NCI-H345 (cell line): ENCODE results near the gene COASY.
"Not testable (repeated sequence)": the region's sequence is repeated elsewhere in the genome, so short reads cannot be mapped to it uniquely, and the experiment has no call there.

Experiments
- DNase-seq: peaks from one replicate; lab custom pipeline; 2025; lab: John Stamatoyannopoulos, UW

Gene COASY

GRCh38 chr17:42531455-42532354 is 30.2 kb upstream of the COASY start:
- peak; percentile 64 for DNase-seq

GRCh38 chr17:42535155-42536047 is 26.5 kb upstream of the COASY start:
- no peak for DNase-seq

- DNase-seq: peak; percentile 91
These were observed 25.9 kb upstream of the COASY start, which contains the start of gene NAGLU for GRCh38 chr17:42536048-42536371. TSS of gene NAGLU (plus strand) at chr17:42536241. CDS start at chr17:42536273, 32 bp downstream.

- DNase-seq: peak; percentile 89
These were observed 25.4 kb upstream of the COASY start for GRCh38 chr17:42536372-42537155.

- no peak for DNase-seq
These were observed 24.7 kb upstream of the COASY start for GRCh38 chr17:42537156-42537805.

GRCh38 chr17:42537826-42538451 is 24.0 kb upstream of the COASY start:
- no peak for DNase-seq

GRCh38 chr17:42538482-42538881 is 23.5 kb upstream of the COASY start:
- no peak for DNase-seq

- not testable (repeated sequence) for DNase-seq
These were observed 21.4 kb upstream of the COASY start for GRCh38 chr17:42540558-42540957.

- no peak for DNase-seq
These were observed 20.7 kb upstream of the COASY start for GRCh38 chr17:42541041-42541833.

- DNase-seq: no peak
These were observed 18.5 kb upstream of the COASY start for GRCh38 chr17:42543190-42544079.

GRCh38 chr17:42544874-42545283 is 17.1 kb upstream of the COASY start:
- no peak for DNase-seq

- DNase-seq: not testable (repeated sequence)
These were observed 16.0 kb upstream of the COASY start for GRCh38 chr17:42545755-42546505.

GRCh38 chr17:42547001-42547461 is 14.9 kb upstream of the COASY start:
- no peak for DNase-seq

GRCh38 chr17:42547698-42548069 is 14.3 kb upstream of the COASY start:
- no peak for DNase-seq

- peak; percentile 86 for DNase-seq
These were observed 13.7 kb upstream of the COASY start for GRCh38 chr17:42548070-42548837.

GRCh38 chr17:42548993-42549755 is 12.8 kb upstream of the COASY start:
- DNase-seq: no peak

GRCh38 chr17:42552736-42553135 is 9.2 kb upstream of the COASY start, which contains the start of gene HSD17B1:
TSS of gene HSD17B1 (plus strand) at chr17:42552923. CDS start at chr17:42552934, 11 bp downstream.
- not testable (repeated sequence) for DNase-seq
